M059J (cell line): ENCODE data around the gene DGKG. TPM values are rescaled to one million over a fixed set of nuclear protein-coding genes. Genes with fewer than 3 reads are reported as not detected.

Experiments
- DNase-seq: peaks from one replicate; pipeline ENCODE4 v3.0.0-alpha.2; 2012; ENCODE audit warnings: low read depth
- total RNA-seq: library from RNA; depleted of rRNA; stranded (reverse); fragments of >200 nt; shearing (Covaris generic); gene quantifications from 2 replicates; pipeline ENCODE4 v1.2.3, GENCODE V29; 2014

The DGKG gene
- total RNA-seq, 1 experiment from 2014 or later = 16.7 TPM

DNA sequence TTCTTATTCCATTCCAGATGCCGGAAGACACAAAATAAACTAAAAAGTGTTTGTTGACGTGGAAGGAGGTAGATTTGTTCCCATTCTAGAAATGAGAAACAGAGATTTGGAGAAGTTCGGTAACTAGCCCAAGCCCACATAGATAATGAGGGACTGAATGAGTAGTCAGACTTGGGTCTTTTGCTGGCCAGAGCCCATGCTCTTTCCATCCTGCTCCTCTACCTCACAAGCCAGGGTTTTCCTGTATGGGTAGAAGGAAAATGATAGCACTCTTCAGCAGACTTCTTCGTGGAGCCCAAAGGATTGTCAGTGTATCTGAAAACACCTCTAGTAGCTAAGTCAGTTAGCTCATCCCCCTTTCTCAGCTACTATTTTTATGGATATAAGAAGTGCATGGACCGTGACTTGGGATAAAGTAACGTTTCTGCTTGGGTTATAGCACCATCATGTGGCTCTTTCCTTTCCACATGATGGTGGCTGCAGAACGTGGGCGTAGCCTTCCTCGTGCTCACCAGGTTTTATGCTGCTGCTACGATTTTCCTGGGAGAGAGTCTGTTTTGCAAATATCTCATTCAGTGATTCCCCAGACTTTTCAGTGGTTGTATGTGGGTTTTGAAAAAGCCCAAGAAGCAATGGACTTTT lies 84.6 kb downstream of the DGKG start:
- peak; percentile 42 for DNase-seq

GRCh38 chr3:186275436-186275835 lies 86.6 kb downstream of the DGKG start:
- no peak for DNase-seq

- no peak for DNase-seq
Observed at GRCh38 chr3:186273586-186273985, 88.4 kb downstream of the DGKG start.

GRCh38 chr3:186270701-186271100 lies 91.3 kb downstream of the DGKG start:
- no peak for DNase-seq

DNA sequence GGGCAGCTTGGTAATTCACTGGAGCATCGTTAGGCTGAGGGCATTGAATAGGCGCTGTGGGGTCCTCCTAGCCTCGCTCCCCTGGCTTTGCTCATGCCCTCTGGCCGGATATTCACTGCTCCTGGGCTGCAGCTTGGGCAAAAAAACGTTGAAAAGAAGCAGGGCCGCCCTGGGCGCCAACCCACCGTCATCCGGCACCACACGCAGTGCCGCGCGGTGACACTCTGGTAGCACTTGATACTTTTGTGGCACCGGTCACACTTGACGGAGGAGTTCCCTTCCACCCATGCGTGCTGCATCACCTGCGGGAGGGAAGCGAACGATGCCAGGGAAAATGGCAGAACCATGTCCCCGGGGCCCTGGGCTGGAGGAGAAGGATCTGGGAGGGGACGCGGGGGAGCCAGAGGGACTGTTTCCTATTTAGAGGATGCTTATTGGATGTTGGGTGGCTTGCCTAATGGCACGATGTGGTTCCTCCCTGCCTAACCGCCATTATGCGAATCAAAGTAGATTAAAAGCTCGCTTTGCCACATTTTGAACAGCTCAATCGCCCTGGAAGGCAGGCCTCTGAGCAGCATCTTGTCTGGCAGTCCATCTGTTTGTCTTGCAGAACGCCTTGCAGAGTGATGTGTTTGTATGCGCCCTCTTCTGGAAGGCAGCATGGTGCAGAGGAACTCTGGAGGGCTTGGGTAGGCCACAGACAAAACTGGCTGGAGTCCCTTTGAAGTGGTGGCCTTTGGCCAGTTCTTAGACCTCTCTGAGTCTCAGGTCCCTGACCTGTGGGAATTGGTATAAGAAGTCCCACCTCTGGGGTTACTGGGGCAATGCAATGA lies 93.2 kb downstream of the DGKG start:
- DNase-seq = no peak

DNA sequence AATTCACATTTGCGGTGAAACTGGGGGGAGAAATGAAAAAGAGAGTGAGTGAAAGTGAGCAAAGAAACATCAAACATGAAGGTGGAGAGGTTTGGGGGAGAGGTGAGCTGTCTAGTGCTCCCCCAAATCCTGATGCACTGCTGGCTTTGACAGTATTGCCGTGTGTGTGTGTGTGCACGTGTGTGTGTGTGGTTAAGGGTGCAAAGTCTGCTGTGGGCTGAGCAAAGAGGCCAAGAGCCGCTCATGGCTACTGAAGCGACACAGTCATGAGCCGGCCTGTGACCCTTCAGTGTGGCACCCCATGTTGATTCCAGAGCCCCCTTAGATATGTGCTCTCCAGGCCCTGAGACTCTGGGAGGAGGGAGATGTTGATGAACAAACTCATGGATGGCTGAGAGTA lies 94.3 kb downstream of the DGKG start:
- DNase-seq = no peak

DNA sequence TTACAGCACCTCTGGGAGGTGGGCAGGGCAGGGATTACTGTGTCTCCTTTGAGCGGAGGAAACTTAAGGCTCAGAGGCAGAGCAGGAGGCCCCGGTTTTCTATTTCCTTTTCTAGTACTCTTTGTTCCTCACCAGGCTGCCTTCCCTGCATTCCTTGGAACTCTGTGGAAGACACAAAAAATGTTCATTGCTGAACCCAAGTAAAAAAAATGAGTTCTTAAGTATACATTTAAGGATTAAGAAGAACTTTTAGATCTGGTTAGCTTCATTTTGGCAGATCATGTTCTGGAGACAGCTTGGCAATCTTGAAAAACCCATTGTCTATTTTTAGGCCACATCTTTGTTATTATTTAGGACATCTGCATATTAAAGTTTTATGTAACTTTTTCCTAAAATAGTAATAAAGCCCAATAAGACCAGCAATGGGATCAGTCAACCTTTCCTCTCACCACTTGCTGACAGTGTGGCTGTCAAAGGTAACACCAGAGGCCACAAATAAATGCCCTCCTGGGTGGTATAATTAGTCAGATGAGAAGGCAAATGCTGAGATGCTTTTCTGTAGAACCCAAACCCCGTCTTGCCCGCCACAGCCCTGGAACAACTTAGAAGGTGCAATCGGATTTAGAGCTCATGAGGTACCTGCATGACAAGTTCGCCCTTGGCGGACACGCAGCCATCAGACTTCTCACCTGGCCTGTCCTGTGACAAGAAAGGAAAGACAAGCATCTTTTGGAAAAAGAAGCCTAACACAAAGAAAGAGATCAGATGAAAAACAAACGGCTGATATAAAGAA lies 97.2 kb downstream of the DGKG start:
- no peak for DNase-seq

- no peak for DNase-seq
Observed at GRCh38 chr3:186261638-186262037, 100.4 kb downstream of the DGKG start.

GRCh38 chr3:186260726-186261125 lies 101.3 kb downstream of the DGKG start:
- no peak for DNase-seq

- peak; percentile 80 for DNase-seq
Observed at GRCh38 chr3:186259612-186260383, 102.2 kb downstream of the DGKG start.

DNA sequence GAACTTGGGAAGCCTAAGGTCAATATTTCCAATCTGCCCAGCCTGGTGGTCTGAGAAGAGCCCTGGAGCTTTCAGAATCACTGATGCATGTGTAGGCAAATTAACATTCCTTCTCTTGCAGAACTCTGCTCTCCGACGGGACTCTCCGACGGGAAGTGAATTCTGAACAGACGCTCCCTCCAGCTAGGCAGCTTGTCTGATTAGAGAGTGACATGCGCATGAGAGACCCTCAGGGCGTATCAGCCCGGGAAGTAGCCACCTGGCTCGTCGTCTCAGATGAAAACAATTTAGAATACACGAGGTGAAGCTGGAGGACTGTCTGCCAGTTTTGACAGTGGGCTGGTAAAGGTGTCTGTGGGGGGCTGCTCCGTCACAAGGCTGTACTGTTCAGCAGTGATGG lies 103.1 kb downstream of the DGKG start:
- no peak for DNase-seq

GRCh38 chr3:186257866-186258265 lies 104.2 kb downstream of the DGKG start:
- DNase-seq = peak; percentile 40

DNA sequence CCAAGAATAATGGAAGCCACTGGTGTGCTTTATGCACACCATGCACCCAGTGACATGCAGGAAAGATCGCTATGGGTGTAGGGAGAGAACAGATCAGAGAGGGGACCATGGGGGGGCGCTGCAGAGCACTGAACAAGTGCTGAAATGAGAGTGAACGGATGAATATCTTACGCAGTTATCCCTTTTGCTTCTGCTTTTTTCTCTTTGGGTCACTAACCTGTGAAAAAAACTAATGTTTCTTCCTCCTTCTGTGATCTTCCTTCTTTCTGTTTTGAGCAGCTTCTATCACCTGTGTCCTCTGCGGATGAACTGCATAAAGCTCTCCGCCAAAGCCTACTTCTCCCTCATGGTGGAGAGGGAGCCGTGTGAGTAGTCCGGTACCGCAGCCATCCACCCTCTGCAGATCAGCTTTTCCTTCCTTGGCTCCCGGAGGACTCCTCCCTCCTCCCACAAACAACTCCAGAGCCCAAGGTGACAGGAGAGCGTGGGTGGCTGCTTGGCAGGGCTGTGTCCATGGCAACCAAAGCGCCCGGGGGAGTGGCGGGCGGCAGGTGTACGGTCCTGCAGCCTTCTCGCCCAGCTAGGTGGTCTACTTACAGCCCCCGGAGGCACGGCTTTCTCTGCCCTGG lies 106.2 kb downstream of the DGKG start:
- no peak for DNase-seq

GRCh38 chr3:186254676-186255650 lies 107.1 kb downstream of the DGKG start:
- DNase-seq = no peak

DNA sequence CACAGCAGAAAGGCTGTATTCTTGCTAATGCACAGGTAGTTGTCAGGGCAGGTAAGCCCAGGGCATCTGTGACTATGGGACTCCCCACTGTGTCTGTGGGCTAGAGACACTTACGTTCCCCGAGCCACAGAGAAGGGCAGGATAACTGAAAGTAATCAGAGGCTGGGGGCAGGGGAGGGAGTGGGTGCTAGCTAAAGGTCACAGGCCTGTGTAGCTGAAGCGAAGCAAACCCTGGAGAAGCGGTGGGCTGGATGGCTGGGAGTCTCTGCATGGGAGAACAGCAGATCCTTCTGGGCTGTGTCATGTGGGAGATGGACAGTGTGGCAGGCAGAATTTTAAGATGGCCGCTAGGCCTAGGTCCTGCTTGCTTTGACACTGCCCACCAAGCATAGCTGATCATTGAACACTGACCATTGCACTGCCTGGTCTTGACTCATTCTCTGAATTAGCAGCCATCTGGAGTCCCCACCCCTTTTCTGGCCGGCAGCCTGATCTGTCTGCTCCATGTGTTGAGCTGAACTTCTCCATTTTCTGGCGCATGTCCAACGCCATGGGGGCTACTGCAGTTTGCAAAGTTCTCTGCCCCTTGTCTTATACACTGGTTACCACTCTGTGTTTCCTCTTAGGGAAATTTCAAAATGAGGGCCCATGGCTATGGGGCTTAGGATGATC lies 110.0 kb downstream of the DGKG start:
- no peak for DNase-seq

DNA sequence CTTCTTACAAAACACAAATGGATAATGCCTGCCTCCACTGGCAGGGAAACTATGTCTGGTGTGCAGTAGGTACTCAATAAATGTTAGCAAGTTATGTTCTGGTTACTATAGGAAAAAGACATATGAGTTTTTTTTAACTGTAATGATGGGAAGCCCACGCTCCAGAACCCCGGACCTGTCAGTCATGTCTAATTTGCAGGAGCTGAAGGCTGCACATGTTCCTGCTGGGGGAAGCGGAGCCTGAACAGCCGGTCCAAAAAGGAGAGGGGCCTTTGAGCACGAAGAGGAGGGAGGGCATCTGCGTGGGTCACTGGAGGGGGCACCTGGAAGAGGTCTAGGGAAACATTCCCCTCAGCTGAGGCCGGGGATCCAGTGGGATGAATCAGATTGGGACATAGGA lies 113.2 kb downstream of the DGKG start:
- no peak for DNase-seq

- no peak for DNase-seq
Observed at GRCh38 chr3:186247821-186248814, 113.9 kb downstream of the DGKG start.

GRCh38 chr3:186246941-186247340 lies 115.1 kb downstream of the DGKG start:
- no peak for DNase-seq
